HUDEP-2 (cell line): Measurements from ENCODE around the gene CENPB.
"Not testable (repeated sequence)": the region's sequence is repeated elsewhere in the genome, so short reads cannot be mapped to it uniquely, and the experiment has no call there.

Source experiments
- DNase-seq, 76 experiments: peaks; one replicate each; lab custom pipeline; 2025; ENCODE audit not compliant: unreplicated experiment in 76 of 76; lab: John Stamatoyannopoulos, UW

CENPB gene

GRCh38 chr20:3786665-3787323 is at the start of gene CENPB:
Gene CENPB, minus strand, starts transcription at chr20:3786740. Its CDS starts 257 bp downstream, at chr20:3786483.
- peak in 69 of 76 experiments; percentile 19 to 92 (median 77) for DNase-seq

- no peak for DNase-seq
Observed at GRCh38 chr20:3836132-3836531, 49.6 kb upstream of the CENPB start.

- not testable (repeated sequence) for DNase-seq
Observed at GRCh38 chr20:3829891-3830290, 43.4 kb upstream of the CENPB start.

- no peak for DNase-seq
Observed at GRCh38 chr20:3828798-3829197, 42.3 kb upstream of the CENPB start.

- no peak for DNase-seq
Observed at GRCh38 chr20:3826420-3826819, 39.9 kb upstream of the CENPB start.

- no peak for DNase-seq
Observed at GRCh38 chr20:3825526-3825925, 39.0 kb upstream of the CENPB start.

- no peak for DNase-seq
Observed at GRCh38 chr20:3823881-3824280, 37.3 kb upstream of the CENPB start.

GRCh38 chr20:3821996-3822395 is 35.5 kb upstream of the CENPB start:
- no peak for DNase-seq

GRCh38 chr20:3820901-3821727 is 34.6 kb upstream of the CENPB start:
- no peak for DNase-seq

GRCh38 chr20:3820048-3820900 is 33.7 kb upstream of the CENPB start, which contains the start of gene AP5S1:
Gene AP5S1, plus strand, starts transcription at chr20:3820547. Its CDS starts 1,571 bp downstream, at chr20:3822118.
- peak in 75 of 76 experiments; percentile 64 to 98 (median 90) for DNase-seq

- peak in 2 of 76 experiments; percentile 38 to 39 for DNase-seq
Observed at GRCh38 chr20:3819411-3820047, 33.0 kb upstream of the CENPB start.

GRCh38 chr20:3818155-3819151 is 31.9 kb upstream of the CENPB start:
- peak in 64 of 76 experiments; percentile 13 to 87 (median 52) for DNase-seq

GRCh38 chr20:3815703-3816315 is 29.3 kb upstream of the CENPB start:
- no peak for DNase-seq

- no peak for DNase-seq
Observed at GRCh38 chr20:3814928-3815495, 28.5 kb upstream of the CENPB start.

- no peak for DNase-seq
Observed at GRCh38 chr20:3813848-3814581, 27.5 kb upstream of the CENPB start.

- no peak for DNase-seq
Observed at GRCh38 chr20:3812975-3813847, 26.7 kb upstream of the CENPB start.

- peak in 2 of 76 experiments; percentile 33 to 42 for DNase-seq
Observed at GRCh38 chr20:3812259-3812681, 25.7 kb upstream of the CENPB start.
